Activated CD8-positive, alpha-beta T cell treated with anti-CD3 and anti-CD28 coated beads for 36 hours (primary cell): Measurements from ENCODE around the gene ZDHHC5. TPM values are rescaled to one million over a fixed set of nuclear protein-coding genes. Genes with fewer than 3 reads are reported as not detected.

Source experiments
- ATAC-seq: fragments of 200-7000 bp; cut with Tn5 transposase; one replicate; pipeline ENCODE4 v1.10.0; 2021; ENCODE audit warnings: mild to moderate bottlenecking, moderate library complexity
- CTCF ChIA-PET: fragments of 350-600 bp; sonication (Branson Sonifier 250); formaldehyde crosslinking; loops from one replicate; lab custom pipeline; 2021; ENCODE audit warnings: antibody characterized with exemption; lab: Charles Lee
- POLR2A ChIA-PET: fragments of 350-600 bp; sonication (Branson Sonifier 250); formaldehyde crosslinking; loops from one replicate; lab custom pipeline; 2021; ENCODE audit warnings: antibody characterized with exemption; lab: Charles Lee
- DNase-seq: peaks from one replicate; pipeline ENCODE4 v3.0.0-alpha.2; 2020
- H3K27ac Mint-ChIP-seq: one replicate; pipeline ENCODE4 v1.8.0; 2021; ENCODE audit warnings: mild to moderate bottlenecking, mixed read lengths
- H3K27me3 Mint-ChIP-seq: one replicate; pipeline ENCODE4 v1.8.0; 2021; ENCODE audit warnings: mixed read lengths
- H3K36me3 Mint-ChIP-seq: one replicate; pipeline ENCODE4 v1.8.0; 2021; ENCODE audit warnings: low read depth, mixed read lengths
- H3K4me1 Mint-ChIP-seq: one replicate; pipeline ENCODE4 v1.8.0; 2021; ENCODE audit warnings: low read depth, mixed read lengths
- H3K4me3 Mint-ChIP-seq: one replicate; pipeline ENCODE4 v1.8.0; 2021; ENCODE audit warnings: mild to moderate bottlenecking, moderate library complexity, mixed read lengths
- H3K9me3 Mint-ChIP-seq: one replicate; pipeline ENCODE4 v1.8.0; 2021; ENCODE audit warnings: mixed read lengths
- CTCF ChIP-seq: fragments of 200-600 bp; IDR thresholded peaks from one replicate; pipeline ENCODE4 v1.8.0; 2022; ENCODE audit warnings: antibody characterized with exemption, mild to moderate bottlenecking
- intact Hi-C: fragments of 100-400 bp; cut with micrococcal nuclease; formaldehyde crosslinking; loops from one replicate; pipeline ENCODE4 v1.10.0; 2022
- total RNA-seq, 2 experiments: library from RNA; stranded (reverse); gene quantifications; one replicate each; pipeline ENCODE4 v1.2.3, GENCODE V29; 2021

The ZDHHC5 gene
- total RNA-seq, 2 experiments from 2014 or later, result 53.7 to 54.8 TPM

GRCh38 chr11:57741132-57742086 is 73.5 kb downstream of the ZDHHC5 start, which contains the start of gene SELENOH:
Gene SELENOH (plus strand): TSS chr11:57741491. CDS start chr11:57741596, 105 bp downstream.
- DNase-seq (peak; percentile 99), ATAC-seq (peak; percentile 95)
- CTCF ChIA-PET, result interaction anchor here (1.2 to 12.2 kb wide), 6 partner anchors 27 to 783 kb away, joined by 4 to 142 read pairs (median 4); partner anchors contain the start of gene UBE2L6
- Mint-ChIP-seq H3K9me3 (no peaks in the 10 kb centered on the region), H3K4me1 (peaks cover 36% of the 10 kb centered on the region), H3K36me3 (peaks cover 52% of the 10 kb centered on the region), H3K4me3 (peak within 1 kb of the TSS; percentile 97), H3K27me3 (no peaks in the 10 kb centered on the region), H3K27ac (peak within 1 kb of the TSS; percentile 97)
- POLR2A ChIA-PET, result interaction anchor here (0.7 to 2.9 kb wide), 29 partner anchors 9 to 833 kb away, joined by 3 to 15 read pairs (median 4); partner anchors contain the start of genes BTBD18, MED19, TMX2 and TNKS1BP1
- TF ChIP-seq CTCF, result no peak
- intact Hi-C loops, result loop anchor here (1.0 to 2.0 kb wide), 3 partner anchors 29 to 74 kb away; partner anchors contain the start of genes MED19 and TMX2

- no peak for TF ChIP-seq CTCF
- H3K36me3 Mint-ChIP-seq, result peaks cover 55% of the 10 kb centered on the region
- H3K4me3 Mint-ChIP-seq, result peak overlapping the region; percentile 97
- peak overlapping the region; percentile 97 for H3K27ac Mint-ChIP-seq
- H3K9me3 Mint-ChIP-seq, result no peaks in the 10 kb centered on the region
- no peaks in the 10 kb centered on the region for H3K27me3 Mint-ChIP-seq
- ChIA-PET CTCF (interaction anchor here (1.2 to 12.2 kb wide), 6 partner anchors 28 to 783 kb away, joined by 4 to 142 read pairs (median 4); partner anchors contain the start of gene UBE2L6), POLR2A (interaction anchor here (0.7 to 2.9 kb wide), 22 partner anchors 9 to 832 kb away, joined by 3 to 15 read pairs (median 4); partner anchors contain the start of genes BTBD18, MED19, TMX2 and TNKS1BP1)
- H3K4me1 Mint-ChIP-seq, result peaks cover 39% of the 10 kb centered on the region
- intact Hi-C loops, result loop anchor here (2.0 kb wide), 1 partner anchor 51 kb away; no protein-coding TSS in a partner anchor
- ATAC-seq (no peak), DNase-seq (no peak)
These were observed 74.2 kb downstream of the ZDHHC5 start for GRCh38 chr11:57742087-57742452.

- H3K27ac Mint-ChIP-seq, result peak overlapping the region; percentile 74
- H3K27me3 Mint-ChIP-seq, result no peaks in the 10 kb centered on the region
- H3K4me1 Mint-ChIP-seq, result peaks cover 42% of the 10 kb centered on the region
- DNase-seq (no peak), ATAC-seq (no peak)
- intact Hi-C loops, result no loop called here
- H3K9me3 Mint-ChIP-seq, result no peaks in the 10 kb centered on the region
- CTCF ChIA-PET, result interaction anchor here (0.7 to 12.2 kb wide), 3 partner anchors 11 to 56 kb away, joined by 3 to 142 read pairs (median 5); no protein-coding TSS in a partner anchor
- TF ChIP-seq CTCF, result no peak
- H3K36me3 Mint-ChIP-seq, result peaks cover 55% of the 10 kb centered on the region
- peak overlapping the region; percentile 30 for H3K4me3 Mint-ChIP-seq
- POLR2A ChIA-PET, result interaction anchor here (1.2 to 2.7 kb wide), 3 partner anchors 11 to 37 kb away, joined by 3 to 10 read pairs (median 7); no protein-coding TSS in a partner anchor
These were observed 76.4 kb downstream of the ZDHHC5 start for GRCh38 chr11:57744357-57744756.

- Mint-ChIP-seq H3K36me3 (peaks cover 54% of the 10 kb centered on the region), H3K4me3 (no peak overlapping the region), H3K27ac (peak overlapping the region; percentile 74), H3K27me3 (no peaks in the 10 kb centered on the region), H3K9me3 (no peaks in the 10 kb centered on the region), H3K4me1 (peaks cover 42% of the 10 kb centered on the region)
- no peak for TF ChIP-seq CTCF
- POLR2A ChIA-PET, result interaction anchor here (1.2 to 2.7 kb wide), 3 partner anchors 12 to 77 kb away, joined by 5 to 10 read pairs (median 7); no protein-coding TSS in a partner anchor
- no peak for ATAC-seq
- intact Hi-C loops, result no loop called here
- no peak for DNase-seq
- CTCF ChIA-PET, result interaction anchor here (2.1 to 12.2 kb wide), 2 partner anchors 10 to 55 kb away, joined by 5 to 142 read pairs; no protein-coding TSS in a partner anchor
These were observed 77.3 kb downstream of the ZDHHC5 start for GRCh38 chr11:57745206-57745605.
